Immature natural killer cell (primary cell): ENCODE measurements around the gene TMX4. TPM values are rescaled to one million over a fixed set of nuclear protein-coding genes. Genes with fewer than 3 reads are reported as not detected.
"Not testable (repeated sequence)": the region's sequence is repeated elsewhere in the genome, so short reads cannot be mapped to it uniquely, and the experiment has no call there.

ENCODE experiments used
- DNase-seq, 3 donors: peaks; one replicate each; pipeline ENCODE4 v3.0.0; 2022; ENCODE audit warnings: mixed read lengths in 1 of 3
- H3K27ac Mint-ChIP-seq, 6 donors: one replicate each; pipeline ENCODE4 v1.8.0; 2020; ENCODE audit warnings: mixed read lengths in 6 of 6, mild to moderate bottlenecking in 5 of 6, inconsistent platforms in 4 of 6, moderate library complexity in 3 of 6
- H3K27me3 Mint-ChIP-seq, 3 donors: one replicate each; pipeline ENCODE4 v1.8.0; 2020 to 2021; ENCODE audit warnings: low read depth in 3 of 3, mild to moderate bottlenecking in 3 of 3, mixed read lengths in 3 of 3, moderate library complexity in 3 of 3, inconsistent platforms in 1 of 3
- H3K36me3 Mint-ChIP-seq, 3 donors: one replicate each; pipeline ENCODE4 v1.8.0; 2020; ENCODE audit warnings: mixed read lengths in 3 of 3, inconsistent platforms in 2 of 3, mild to moderate bottlenecking in 2 of 3
- H3K4me1 Mint-ChIP-seq, 2 donors: one replicate each; pipeline ENCODE4 v1.8.0; 2020; ENCODE audit warnings: inconsistent platforms in 2 of 2, mild to moderate bottlenecking in 2 of 2, mixed read lengths in 2 of 2, moderate library complexity in 1 of 2
- H3K4me3 Mint-ChIP-seq, 5 donors: one replicate each; pipeline ENCODE4 v1.8.0; 2020; ENCODE audit warnings: mild to moderate bottlenecking in 5 of 5, mixed read lengths in 5 of 5, inconsistent platforms in 3 of 5, moderate library complexity in 3 of 5
- H3K9me3 Mint-ChIP-seq, 6 donors: one replicate each; pipeline ENCODE4 v1.8.0; 2020; ENCODE audit warnings: mild to moderate bottlenecking in 6 of 6, mixed read lengths in 6 of 6, inconsistent platforms in 4 of 6, moderate library complexity in 3 of 6
- polyA plus RNA-seq, 3 donors: library from polyadenylated mRNA; unstranded; fragments of 300-500 nt; fragmentation: Illumina TruSeq; gene quantifications; one replicate each; pipeline ENCODE4 v1.2.3, GENCODE V29; 2021

Gene TMX4
- polyA plus RNA-seq, 3 donors from 2014 or later, result 88.2 to 179 (median 91.6) TPM

GRCh38 chr20:7975851-7976414 lies 43.6 kb downstream of the TMX4 start:
- no peaks in the 10 kb centered on the region for H3K9me3 Mint-ChIP-seq
- peaks cover 0 to 3% (median 0%) of the 10 kb centered on the region in 3 donors for H3K27me3 Mint-ChIP-seq
- peaks cover 0 to 22% (median 7%) of the 10 kb centered on the region in 3 donors for H3K36me3 Mint-ChIP-seq
- H3K27ac Mint-ChIP-seq, result peak overlapping the region in 1 of 6 donors; percentile 15
- peaks cover 9 to 10% of the 10 kb centered on the region in 2 donors for H3K4me1 Mint-ChIP-seq
- DNase-seq, result no peak
- H3K4me3 Mint-ChIP-seq, result no peak overlapping the region

GRCh38 chr20:7974785-7975435 lies 44.7 kb downstream of the TMX4 start:
- DNase-seq, result no peak
- H3K4me1 Mint-ChIP-seq, result no peaks in the 10 kb centered on the region
- peaks cover 0 to 12% (median 0%) of the 10 kb centered on the region in 3 donors for H3K36me3 Mint-ChIP-seq
- H3K9me3 Mint-ChIP-seq, result no peaks in the 10 kb centered on the region
- H3K27me3 Mint-ChIP-seq, result peaks cover 0 to 3% (median 2%) of the 10 kb centered on the region in 3 donors
- no peak overlapping the region for H3K4me3 Mint-ChIP-seq
- H3K27ac Mint-ChIP-seq, result peak overlapping the region in 1 of 6 donors; percentile 31

GRCh38 chr20:7971536-7972280 lies 47.9 kb downstream of the TMX4 start:
- Mint-ChIP-seq H3K36me3 (peaks cover 0 to under 1% (median 0%) of the 10 kb centered on the region in 3 donors), H3K27me3 (peaks cover 2 to 4% (median 3%) of the 10 kb centered on the region in 3 donors), H3K4me1 (no peaks in the 10 kb centered on the region), H3K9me3 (no peaks in the 10 kb centered on the region), H3K27ac (no peak overlapping the region), H3K4me3 (no peak overlapping the region)
- no peak for DNase-seq

GRCh38 chr20:7967199-7967844 lies 52.2 kb downstream of the TMX4 start:
- peaks cover 2 to 4% (median 4%) of the 10 kb centered on the region in 3 donors for H3K27me3 Mint-ChIP-seq
- no peak overlapping the region for H3K4me3 Mint-ChIP-seq
- H3K4me1 Mint-ChIP-seq, result no peaks in the 10 kb centered on the region
- no peaks in the 10 kb centered on the region for H3K9me3 Mint-ChIP-seq
- no peak for DNase-seq
- H3K27ac Mint-ChIP-seq, result peak overlapping the region in 1 of 6 donors; percentile 28
- no peaks in the 10 kb centered on the region for H3K36me3 Mint-ChIP-seq

- Mint-ChIP-seq H3K9me3 (no peaks in the 10 kb centered on the region), H3K27ac (no peak overlapping the region), H3K27me3 (peaks cover 2 to 4% (median 2%) of the 10 kb centered on the region in 3 donors), H3K4me1 (no peaks in the 10 kb centered on the region), H3K4me3 (no peak overlapping the region), H3K36me3 (no peaks in the 10 kb centered on the region)
- no peak for DNase-seq
Observed at GRCh38 chr20:7966176-7966575, 53.4 kb downstream of the TMX4 start.

- Mint-ChIP-seq H3K4me1 (no peaks in the 10 kb centered on the region), H3K9me3 (peaks cover 0 to 10% (median 5%) of the 10 kb centered on the region in 6 donors), H3K36me3 (peaks cover 0 to 8% (median 6%) of the 10 kb centered on the region in 3 donors), H3K27me3 (peaks cover 2 to 8% (median 6%) of the 10 kb centered on the region in 3 donors), H3K27ac (no peak overlapping the region), H3K4me3 (no peak overlapping the region)
- no peak for DNase-seq
Observed at GRCh38 chr20:7959484-7959883, 60.1 kb downstream of the TMX4 start.

- Mint-ChIP-seq H3K9me3 (peaks cover 5 to 23% (median 10%) of the 10 kb centered on the region in 6 donors), H3K27me3 (peaks cover 6 to 18% (median 8%) of the 10 kb centered on the region in 3 donors)
- DNase-seq, H3K4me1 Mint-ChIP-seq, H3K4me3 Mint-ChIP-seq, H3K36me3 Mint-ChIP-seq, H3K27ac Mint-ChIP-seq: not testable (repeated sequence)
Observed at GRCh38 chr20:7956561-7956960, 63.0 kb downstream of the TMX4 start.

- H3K27ac Mint-ChIP-seq, result no peak overlapping the region
- peaks cover 6 to 38% (median 10%) of the 10 kb centered on the region in 3 donors for H3K27me3 Mint-ChIP-seq
- H3K9me3 Mint-ChIP-seq, result peaks cover 8 to 27% (median 16%) of the 10 kb centered on the region in 6 donors
- H3K36me3 Mint-ChIP-seq, result peaks cover 0 to 5% (median 0%) of the 10 kb centered on the region in 3 donors
- H3K4me3 Mint-ChIP-seq, result no peak overlapping the region
- no peaks in the 10 kb centered on the region for H3K4me1 Mint-ChIP-seq
- DNase-seq, result no peak
Observed at GRCh38 chr20:7950387-7950786, 69.2 kb downstream of the TMX4 start.

- H3K27ac Mint-ChIP-seq, result no peak overlapping the region
- H3K4me3 Mint-ChIP-seq, result no peak overlapping the region
- H3K27me3 Mint-ChIP-seq, result peaks cover 4 to 20% (median 5%) of the 10 kb centered on the region in 3 donors
- H3K9me3 Mint-ChIP-seq, result peaks cover 4 to 9% (median 6%) of the 10 kb centered on the region in 6 donors
- no peaks in the 10 kb centered on the region for H3K4me1 Mint-ChIP-seq
- DNase-seq, result no peak
- peaks cover 0 to 5% (median 0%) of the 10 kb centered on the region in 3 donors for H3K36me3 Mint-ChIP-seq
Observed at GRCh38 chr20:7943891-7944290, 75.7 kb downstream of the TMX4 start.

- Mint-ChIP-seq H3K36me3 (no peaks in the 10 kb centered on the region), H3K27ac (no peak within 1 kb of the TSS), H3K4me1 (no peaks in the 10 kb centered on the region), H3K9me3 (no peaks in the 10 kb centered on the region), H3K27me3 (peaks cover 1 to 10% (median 4%) of the 10 kb centered on the region in 3 donors), H3K4me3 (no peak within 1 kb of the TSS)
- no peak for DNase-seq
Observed at GRCh38 chr20:7940341-7940740, 79.2 kb downstream of the TMX4 start, which contains the start of gene HAO1. HAO1 (minus strand) TSS chr20:7940458; CDS start chr20:7940422, 36 bp downstream.

- H3K9me3 Mint-ChIP-seq, result no peaks in the 10 kb centered on the region
- no peak for DNase-seq
- H3K27ac Mint-ChIP-seq, result no peak overlapping the region
- no peaks in the 10 kb centered on the region for H3K36me3 Mint-ChIP-seq
- H3K4me3 Mint-ChIP-seq, result no peak overlapping the region
- peaks cover 1 to 14% (median 4%) of the 10 kb centered on the region in 3 donors for H3K27me3 Mint-ChIP-seq
- H3K4me1 Mint-ChIP-seq, result no peaks in the 10 kb centered on the region
Observed at GRCh38 chr20:7939663-7940062, 79.9 kb downstream of the TMX4 start.

GRCh38 chr20:7938058-7938457 lies 81.5 kb downstream of the TMX4 start:
- H3K27ac Mint-ChIP-seq, result no peak overlapping the region
- no peaks in the 10 kb centered on the region for H3K4me1 Mint-ChIP-seq
- H3K9me3 Mint-ChIP-seq, result no peaks in the 10 kb centered on the region
- peaks cover 1 to 14% (median 4%) of the 10 kb centered on the region in 3 donors for H3K27me3 Mint-ChIP-seq
- no peak for DNase-seq
- H3K4me3 Mint-ChIP-seq, result no peak overlapping the region
- H3K36me3 Mint-ChIP-seq, result no peaks in the 10 kb centered on the region

- Mint-ChIP-seq H3K9me3 (no peaks in the 10 kb centered on the region), H3K4me1 (no peaks in the 10 kb centered on the region), H3K27me3 (peaks cover 1 to 14% (median 4%) of the 10 kb centered on the region in 3 donors), H3K36me3 (no peaks in the 10 kb centered on the region), H3K27ac (no peak overlapping the region), H3K4me3 (no peak overlapping the region)
- DNase-seq, result no peak
Observed at GRCh38 chr20:7937328-7937727, 82.2 kb downstream of the TMX4 start.
